Stimulated activated memory B cell treated with anti-CD40 and anti-IgM and Interleukin-4, amounts not matched to agents 10 μg/mL and 1 μg/mL and 100 μg/mL, for 72 hours (primary cell): ENCODE data around the gene KRTAP3-3.
"Not testable (repeated sequence)": the region's sequence is repeated elsewhere in the genome, so short reads cannot be mapped to it uniquely, and the experiment has no call there.

ENCODE experiments used
- ATAC-seq: fragments of 150-1000 bp; cut with Tn5 transposase; 2 replicates; pipeline ENCODE4 v1.10.0; 2021
- H3K27ac Mint-ChIP-seq: one replicate; pipeline ENCODE4 v1.8.0; 2022; ENCODE audit warnings: mild to moderate bottlenecking, mixed read lengths
- H3K27me3 Mint-ChIP-seq: one replicate; pipeline ENCODE4 v1.8.0; 2022; ENCODE audit warnings: mixed read lengths
- H3K36me3 Mint-ChIP-seq: one replicate; pipeline ENCODE4 v1.8.0; 2022; ENCODE audit warnings: mixed read lengths
- H3K4me1 Mint-ChIP-seq: one replicate; pipeline ENCODE4 v1.8.0; 2022; ENCODE audit warnings: mixed read lengths
- H3K4me3 Mint-ChIP-seq: one replicate; pipeline ENCODE4 v1.8.0; 2022; ENCODE audit warnings: mild to moderate bottlenecking, moderate library complexity, mixed read lengths
- H3K9me3 Mint-ChIP-seq: one replicate; pipeline ENCODE4 v1.8.0; 2022; ENCODE audit warnings: mixed read lengths

The KRTAP3-3 gene

GRCh38 chr17:40993839-40994238, at the start of gene KRTAP3-3:
Gene KRTAP3-3 (minus strand): TSS chr17:40994164. CDS start chr17:40994097, 67 bp downstream.
- Mint-ChIP-seq H3K27ac (no peak within 1 kb of the TSS), H3K4me3 (no peak within 1 kb of the TSS), H3K27me3 (peaks cover 52% of the 10 kb centered on the region), H3K9me3 (no peaks in the 10 kb centered on the region), H3K36me3 (no peaks in the 10 kb centered on the region), H3K4me1 (no peaks in the 10 kb centered on the region)
- no peak for ATAC-seq

DNA sequence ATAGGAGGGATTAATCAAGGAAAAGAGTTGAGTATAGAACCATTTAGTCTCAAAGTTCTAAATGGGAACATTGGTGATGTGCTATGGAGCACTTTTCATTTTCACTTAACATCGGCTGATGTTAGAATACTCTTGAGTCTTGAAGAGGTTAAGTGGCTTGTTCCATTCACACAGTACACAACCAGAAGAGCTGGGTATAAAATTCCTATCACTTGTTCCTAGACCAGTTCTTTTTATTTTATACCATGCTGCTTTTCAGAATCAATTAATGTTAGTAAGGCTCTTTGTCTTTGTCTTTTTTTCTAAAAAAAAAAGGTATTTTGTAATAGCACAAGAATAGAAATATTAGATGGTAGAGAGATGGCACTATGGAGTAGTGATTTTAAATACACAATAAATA, 49.0 kb upstream of the KRTAP3-3 start:
- H3K36me3 Mint-ChIP-seq = no peaks in the 10 kb centered on the region
- no peaks in the 10 kb centered on the region for H3K9me3 Mint-ChIP-seq
- no peaks in the 10 kb centered on the region for H3K4me1 Mint-ChIP-seq
- ATAC-seq = no peak
- H3K27me3 Mint-ChIP-seq = peaks cover 22% of the 10 kb centered on the region
- H3K4me3 Mint-ChIP-seq = no peak overlapping the region
- no peak overlapping the region for H3K27ac Mint-ChIP-seq

DNA sequence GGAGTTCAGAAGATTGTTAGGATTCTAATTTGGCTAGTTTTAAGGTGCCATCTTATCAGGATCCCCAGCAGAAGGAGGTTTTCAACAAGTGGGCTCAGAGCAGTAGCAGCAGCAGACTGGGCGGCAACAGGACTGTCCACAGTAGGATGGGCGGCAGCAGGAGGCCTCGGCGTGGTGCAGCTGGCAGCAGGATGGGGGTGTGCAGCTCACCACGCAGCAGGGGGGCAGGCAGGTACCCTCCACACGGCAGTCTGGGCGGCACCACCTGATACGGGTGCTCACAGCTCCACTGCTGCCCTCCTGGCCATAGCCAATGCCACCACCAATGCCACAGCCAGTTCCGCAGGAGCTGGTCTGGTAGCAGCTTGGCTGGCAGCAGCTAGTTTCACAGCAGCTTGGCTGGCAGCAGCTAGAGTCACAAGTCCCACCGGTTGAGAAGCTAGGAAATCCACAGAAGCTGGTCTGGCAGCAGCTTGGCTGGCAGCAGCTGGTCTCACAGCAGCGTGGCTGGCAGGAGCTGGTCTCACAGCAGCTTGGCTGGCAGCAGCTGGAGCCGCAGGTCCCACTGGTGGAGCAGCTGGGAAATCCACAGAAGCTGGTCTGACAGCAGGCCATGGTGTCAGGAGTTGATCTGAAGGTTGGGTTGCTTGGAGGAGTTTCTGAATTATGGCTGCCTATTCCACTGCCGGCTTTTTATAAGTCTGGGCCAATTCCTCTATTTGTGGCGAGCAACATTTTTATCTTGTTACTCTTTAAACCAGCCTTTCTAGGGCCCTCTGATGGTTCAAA, 47.0 kb upstream of the KRTAP3-3 start, which contains the start of gene KRTAP1-1:
TSS of gene KRTAP1-1 (minus strand) at position 668 of the 789 bp plus-strand sequence. CDS start at position 615, 53 bp downstream.
- H3K27ac Mint-ChIP-seq, H3K4me3 Mint-ChIP-seq, H3K9me3 Mint-ChIP-seq, H3K4me1 Mint-ChIP-seq, ATAC-seq, H3K36me3 Mint-ChIP-seq: not testable (repeated sequence)
- H3K27me3 Mint-ChIP-seq = peaks cover 23% of the 10 kb centered on the region

DNA sequence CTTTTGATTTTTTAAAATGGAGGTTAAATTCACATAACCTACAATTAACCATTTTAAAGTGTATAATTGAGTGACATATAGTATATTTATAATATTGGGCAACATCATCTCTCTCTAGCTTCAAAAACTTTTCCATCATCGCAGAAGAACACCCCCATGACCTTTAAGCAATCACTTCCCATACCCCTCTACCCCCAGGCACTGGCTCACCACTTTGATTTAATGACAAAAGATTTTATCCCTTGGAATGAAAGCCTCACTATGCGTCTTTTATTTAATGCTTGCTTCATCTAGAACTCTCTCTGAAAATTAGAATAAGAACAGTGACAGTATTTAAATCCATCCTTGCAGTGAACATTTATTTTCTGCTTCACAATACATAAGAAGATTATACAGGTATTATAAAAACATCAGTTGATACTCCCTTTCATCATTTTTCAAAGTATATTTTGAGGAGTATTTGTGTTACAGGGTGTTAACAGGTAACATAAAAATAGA, 43.9 kb upstream of the KRTAP3-3 start:
- Mint-ChIP-seq H3K27ac (no peak overlapping the region), H3K9me3 (no peaks in the 10 kb centered on the region), H3K4me1 (no peaks in the 10 kb centered on the region), H3K27me3 (peaks cover 27% of the 10 kb centered on the region), H3K4me3 (no peak overlapping the region), H3K36me3 (no peaks in the 10 kb centered on the region)
- no peak for ATAC-seq

DNA sequence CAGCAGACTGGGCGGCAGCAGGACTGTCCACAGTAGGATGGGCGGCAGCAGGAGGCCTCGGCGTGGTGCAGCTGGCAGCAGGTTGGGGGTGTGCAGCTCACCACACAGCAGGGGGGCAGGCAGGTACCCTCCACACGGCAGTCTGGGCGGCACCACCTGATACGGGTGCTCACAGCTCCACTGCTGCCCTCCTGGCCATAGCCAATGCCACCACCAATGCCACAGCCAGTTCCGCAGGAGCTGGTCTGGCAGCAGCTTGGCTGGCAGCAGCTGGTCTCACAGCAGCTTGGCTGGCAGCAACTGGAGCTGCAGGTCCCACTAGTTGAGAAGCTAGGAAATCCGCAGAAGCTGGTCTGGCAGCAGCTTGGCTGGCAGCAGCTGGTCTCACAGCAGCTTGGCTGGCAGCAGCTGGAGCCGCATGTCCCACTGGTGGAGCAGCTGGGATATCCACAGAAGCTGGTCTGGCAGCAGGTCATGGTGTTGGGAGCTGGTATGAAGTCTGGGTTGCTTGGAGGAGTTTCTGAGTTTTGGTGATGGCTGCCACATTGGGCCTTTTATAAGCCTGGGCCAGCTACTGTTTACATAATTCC, 40.5 kb upstream of the KRTAP3-3 start, which contains the start of gene KRTAP1-3:
TSS of gene KRTAP1-3 (minus strand) at position 529 of the 590 bp plus-strand sequence. CDS start at position 476, 53 bp downstream.
- not testable (repeated sequence) for H3K27ac Mint-ChIP-seq, H3K36me3 Mint-ChIP-seq, H3K4me1 Mint-ChIP-seq, H3K9me3 Mint-ChIP-seq, H3K4me3 Mint-ChIP-seq
- peak; percentile 41 for ATAC-seq
- peaks cover 48% of the 10 kb centered on the region for H3K27me3 Mint-ChIP-seq

- Mint-ChIP-seq H3K4me3 (no peak within 1 kb of the TSS), H3K27me3 (peaks cover 65% of the 10 kb centered on the region), H3K4me1 (no peaks in the 10 kb centered on the region), H3K27ac (no peak within 1 kb of the TSS), H3K9me3 (no peaks in the 10 kb centered on the region), H3K36me3 (no peaks in the 10 kb centered on the region)
- peak; percentile 12 for ATAC-seq
Measured at GRCh38 chr17:41029633-41030245, 35.8 kb upstream of the KRTAP3-3 start, which contains the start of gene KRTAP1-4. Gene KRTAP1-4 (minus strand): TSS chr17:41030195. CDS start chr17:41030078, 117 bp downstream.

DNA sequence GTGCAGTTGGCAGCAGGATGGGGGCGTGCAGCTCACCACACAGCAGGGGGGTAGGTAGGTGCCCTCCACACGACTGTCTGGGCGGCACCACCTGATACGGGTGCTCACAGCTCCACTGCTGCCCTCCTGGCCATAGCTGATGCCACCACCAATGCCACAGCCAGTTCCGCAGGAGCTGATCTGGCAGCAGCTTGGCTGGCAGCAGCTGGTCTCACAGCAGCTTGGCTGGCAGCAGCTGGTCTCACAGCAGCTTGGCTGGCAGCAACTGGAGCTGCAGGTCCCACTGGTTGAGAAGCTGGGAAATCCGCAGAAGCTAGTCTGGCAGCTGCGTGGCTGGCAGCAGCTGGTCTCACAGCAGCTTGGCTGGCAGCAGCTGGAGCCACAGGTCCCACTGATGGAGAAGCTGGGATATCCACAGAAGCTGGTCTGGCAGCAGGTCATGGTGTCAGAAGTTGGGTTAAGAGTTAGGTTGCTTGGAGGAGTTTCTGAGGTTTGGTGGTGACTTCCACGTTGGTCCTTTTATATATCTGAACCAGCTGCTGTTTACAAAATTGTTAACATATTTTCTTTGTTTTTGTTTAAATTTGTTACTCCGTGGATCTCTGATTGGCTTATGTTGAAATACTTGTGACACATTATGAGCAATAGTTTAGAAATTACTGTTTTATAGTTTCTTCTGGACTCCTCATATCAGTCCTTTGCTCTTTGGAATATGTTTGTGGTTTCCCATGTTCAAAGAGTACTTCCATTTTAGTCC, 32.9 kb upstream of the KRTAP3-3 start, which contains the start of gene KRTAP1-5:
TSS of gene KRTAP1-5 (minus strand) at position 494 of the 757 bp plus-strand sequence. CDS start at position 441, 53 bp downstream.
- Mint-ChIP-seq H3K27me3 (peaks cover 50% of the 10 kb centered on the region), H3K36me3 (no peaks in the 10 kb centered on the region), H3K27ac (no peak within 1 kb of the TSS), H3K4me3 (no peak within 1 kb of the TSS), H3K9me3 (no peaks in the 10 kb centered on the region), H3K4me1 (no peaks in the 10 kb centered on the region)
- ATAC-seq = no peak

GRCh38 chr17:41024697-41025096, 30.7 kb upstream of the KRTAP3-3 start:
- Mint-ChIP-seq H3K36me3 (no peaks in the 10 kb centered on the region), H3K27ac (no peak overlapping the region), H3K9me3 (peaks cover 5% of the 10 kb centered on the region), H3K27me3 (peaks cover 37% of the 10 kb centered on the region), H3K4me3 (no peak overlapping the region), H3K4me1 (no peaks in the 10 kb centered on the region)
- no peak for ATAC-seq

GRCh38 chr17:41020336-41020735, 26.4 kb upstream of the KRTAP3-3 start:
- no peak for ATAC-seq
- Mint-ChIP-seq H3K27ac (no peak overlapping the region), H3K4me1 (no peaks in the 10 kb centered on the region), H3K9me3 (peaks cover 5% of the 10 kb centered on the region), H3K36me3 (no peaks in the 10 kb centered on the region), H3K4me3 (no peak overlapping the region), H3K27me3 (peaks cover 8% of the 10 kb centered on the region)

- no peak overlapping the region for H3K4me3 Mint-ChIP-seq
- ATAC-seq = no peak
- no peaks in the 10 kb centered on the region for H3K4me1 Mint-ChIP-seq
Measured at GRCh38 chr17:41019415-41019814, 25.5 kb upstream of the KRTAP3-3 start.

DNA sequence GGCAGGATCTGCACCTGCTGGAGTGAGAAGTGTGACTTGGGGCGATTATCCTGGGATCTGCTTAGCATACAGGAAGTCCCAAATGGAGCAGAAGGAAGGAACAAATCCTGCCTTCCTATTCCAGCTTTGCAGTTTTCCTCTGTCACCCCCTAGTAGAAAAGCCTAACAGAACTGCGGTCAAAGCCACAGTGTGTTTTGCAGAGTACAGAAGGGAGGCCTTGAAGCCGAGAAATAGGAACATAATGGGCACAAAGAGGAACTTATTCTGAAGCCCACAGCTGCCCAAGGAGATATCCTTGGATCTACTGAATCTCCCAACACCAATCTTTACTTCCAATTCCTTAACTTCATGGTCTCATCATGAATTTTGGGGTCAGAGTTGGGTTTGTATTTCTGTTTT, 24.6 kb upstream of the KRTAP3-3 start:
- Mint-ChIP-seq H3K9me3 (peaks cover 5% of the 10 kb centered on the region), H3K4me1 (no peaks in the 10 kb centered on the region), H3K4me3 (no peak overlapping the region), H3K27ac (no peak overlapping the region), H3K36me3 (no peaks in the 10 kb centered on the region), H3K27me3 (no peaks in the 10 kb centered on the region)
- no peak for ATAC-seq

More at GRCh38 chr17:41019415-41019814, 25.5 kb upstream of the KRTAP3-3 start:
- Mint-ChIP-seq H3K36me3 (no peaks in the 10 kb centered on the region), H3K9me3 (peaks cover 5% of the 10 kb centered on the region), H3K27ac (no peak overlapping the region), H3K27me3 (no peaks in the 10 kb centered on the region)

DNA sequence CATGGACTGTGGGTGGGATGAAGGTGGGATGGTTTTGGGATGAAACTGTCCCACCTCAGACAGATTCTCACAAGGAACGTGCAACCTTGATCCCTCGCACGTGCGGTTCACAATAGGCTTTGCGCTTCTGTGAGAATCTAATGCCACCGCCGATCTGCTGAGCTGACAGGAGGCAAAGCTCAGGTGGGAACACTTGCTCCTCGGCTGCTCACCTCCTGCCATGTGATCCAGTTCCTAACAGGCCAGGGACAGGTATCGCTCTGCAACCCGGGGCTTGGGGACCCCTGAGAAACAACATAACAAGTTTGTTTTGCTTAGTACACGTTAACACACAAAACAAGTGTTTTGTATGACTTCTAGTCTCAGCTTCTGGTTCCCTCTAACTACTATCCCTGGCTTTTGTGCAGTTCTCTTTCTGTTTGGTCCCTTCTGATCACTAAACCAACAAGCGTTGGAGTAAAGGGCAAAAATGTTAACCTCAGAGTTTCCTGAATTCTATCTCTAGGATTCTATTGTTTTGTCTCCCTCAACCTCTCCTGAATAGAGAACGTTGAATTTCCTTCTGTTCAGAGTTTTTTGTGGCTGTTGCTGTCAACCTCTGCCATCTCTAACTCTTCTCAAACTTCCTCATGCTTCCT, 22.7 kb upstream of the KRTAP3-3 start:
- H3K9me3 Mint-ChIP-seq = peaks cover 5% of the 10 kb centered on the region
- H3K27ac Mint-ChIP-seq = no peak overlapping the region
- no peaks in the 10 kb centered on the region for H3K27me3 Mint-ChIP-seq
- H3K4me3 Mint-ChIP-seq = no peak overlapping the region
- no peaks in the 10 kb centered on the region for H3K36me3 Mint-ChIP-seq
- no peak for ATAC-seq
- H3K4me1 Mint-ChIP-seq = no peaks in the 10 kb centered on the region

DNA sequence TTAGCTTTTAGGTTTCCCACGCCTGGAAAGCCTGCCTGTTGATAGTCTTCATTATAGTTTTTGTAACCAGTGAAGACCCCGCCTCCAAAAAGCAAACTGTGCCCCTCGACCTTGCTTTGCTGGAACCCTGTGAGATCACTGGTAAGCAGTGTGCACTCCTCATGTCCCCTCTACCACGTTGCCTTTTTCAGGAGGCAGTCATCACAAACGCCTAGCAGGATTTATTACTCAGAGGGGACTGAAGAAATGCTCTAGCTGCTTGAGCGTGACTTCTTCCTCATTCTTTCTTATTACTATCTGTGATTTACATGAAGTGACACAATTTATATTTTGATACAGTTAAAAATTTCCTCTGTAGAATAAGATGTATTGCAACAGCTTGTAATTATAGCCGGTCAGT, 21.5 kb upstream of the KRTAP3-3 start:
- H3K4me3 Mint-ChIP-seq = no peak overlapping the region
- no peak for ATAC-seq
- no peaks in the 10 kb centered on the region for H3K36me3 Mint-ChIP-seq
- H3K9me3 Mint-ChIP-seq = no peaks in the 10 kb centered on the region
- H3K27ac Mint-ChIP-seq = no peak overlapping the region
- no peaks in the 10 kb centered on the region for H3K4me1 Mint-ChIP-seq
- H3K27me3 Mint-ChIP-seq = no peaks in the 10 kb centered on the region

- Mint-ChIP-seq H3K36me3 (no peaks in the 10 kb centered on the region), H3K9me3 (no peaks in the 10 kb centered on the region)
- no peak for ATAC-seq
Measured at GRCh38 chr17:41013606-41014005, 19.6 kb upstream of the KRTAP3-3 start.

More at GRCh38 chr17:41013606-41014005, 19.6 kb upstream of the KRTAP3-3 start:
- Mint-ChIP-seq H3K27ac (no peak overlapping the region), H3K4me1 (no peaks in the 10 kb centered on the region), H3K4me3 (no peak overlapping the region), H3K27me3 (no peaks in the 10 kb centered on the region)
